Measurements from ENCODE around the gene ROR2.

The ROR2 gene

GRCh38 chr9:91898451-91899218, 51.4 kb downstream of the ROR2 start:
- no peak for TF ChIP-seq CTCF (IDR thresholded peaks at IDR 0.05; ENCODE audit: low read depth, low read length, missing control alignments)
- no peak for DNase-seq (ENCODE audit: low read depth)
- H3K4me3 ChIP-seq (ENCODE audit: low read depth, low read length): no peak overlapping the region

GRCh38 chr9:91897201-91897600, 52.8 kb downstream of the ROR2 start:
- DNase-seq (ENCODE audit: low read depth): no peak
- no peak for TF ChIP-seq CTCF (IDR thresholded peaks at IDR 0.05; ENCODE audit: low read depth, low read length, missing control alignments)

GRCh38 chr9:91896513-91897121, 53.4 kb downstream of the ROR2 start:
- DNase-seq (ENCODE audit: low read depth): no peak
- no peak overlapping the region for H3K4me3 ChIP-seq (ENCODE audit: low read depth, low read length)
- no peak for TF ChIP-seq CTCF (IDR thresholded peaks at IDR 0.05; ENCODE audit: low read depth, low read length, missing control alignments)

More at GRCh38 chr9:91897201-91897600, 52.8 kb downstream of the ROR2 start:
- H3K4me3 ChIP-seq (ENCODE audit: low read depth, low read length): no peak overlapping the region

GRCh38 chr9:91896097-91896496, 53.9 kb downstream of the ROR2 start:
- TF ChIP-seq CTCF (IDR thresholded peaks at IDR 0.05; ENCODE audit: low read depth, low read length, missing control alignments): no peak
- no peak for DNase-seq (ENCODE audit: low read depth)
- H3K4me3 ChIP-seq (ENCODE audit: low read depth, low read length): no peak overlapping the region

GRCh38 chr9:91894536-91894935, 55.5 kb downstream of the ROR2 start:
- no peak for TF ChIP-seq CTCF (IDR thresholded peaks at IDR 0.05; ENCODE audit: low read depth, low read length, missing control alignments)

GRCh38 chr9:91894023-91894422, 56.0 kb downstream of the ROR2 start:
- no peak overlapping the region for H3K4me3 ChIP-seq (ENCODE audit: low read depth, low read length)
- TF ChIP-seq CTCF (IDR thresholded peaks at IDR 0.05; ENCODE audit: low read depth, low read length, missing control alignments): no peak
- DNase-seq (ENCODE audit: low read depth): no peak

More at GRCh38 chr9:91894536-91894935, 55.5 kb downstream of the ROR2 start:
- H3K4me3 ChIP-seq (ENCODE audit: low read depth, low read length): no peak overlapping the region
- DNase-seq (ENCODE audit: low read depth): no peak

Data from GM12864 (cell line).